Keratinocyte (primary cell): ENCODE measurements around the gene SRGAP2. TPM values are rescaled to one million over a fixed set of nuclear protein-coding genes. Genes with fewer than 3 reads are reported as not detected.
"Not testable (repeated sequence)": the region's sequence is repeated elsewhere in the genome, so short reads cannot be mapped to it uniquely, and the experiment has no call there.

Experiments used
- DNase-seq: peaks from one replicate; pipeline ENCODE4 v3.0.0-alpha.2; 2011; ENCODE audit warnings: low read depth, missing footprints, low spot score
- FAIRE-seq: peaks from 2 replicates; lab custom pipeline; 2011; peaks lifted over from hg19 to GRCh38; lab: Jason Lieb, UNC
- H2AFZ ChIP-seq: 2 replicates; pipeline ENCODE4 v1.6.0; 2012; ENCODE audit warnings: low read length, control low read depth, inconsistent platforms; ENCODE audit not compliant: control insufficient read depth
- H3K27ac ChIP-seq: 2 replicates; pipeline ENCODE4 v1.5.1; 2011; ENCODE audit warnings: low read length; ENCODE audit not compliant: control insufficient read depth, insufficient read depth
- H3K27me3 ChIP-seq: 3 replicates; pipeline ENCODE4 v1.6.0; 2011; ENCODE audit warnings: low read length; ENCODE audit not compliant: control insufficient read depth, insufficient read depth; ENCODE audit errors: extremely low read depth
- H3K36me3 ChIP-seq, 2 experiments: 2 replicates in 1 of 2; 3 replicates in 1 of 2; pipeline ENCODE4 v1.5.1; 2011; ENCODE audit warnings: low read length in 2 of 2, mild to moderate bottlenecking in 1 of 2; ENCODE audit not compliant: control insufficient read depth in 2 of 2, insufficient read depth in 2 of 2; ENCODE audit errors: extremely low read depth in 1 of 2
- H3K4me1 ChIP-seq: 3 replicates; pipeline ENCODE4 v1.5.1; 2011; ENCODE audit warnings: low read length; ENCODE audit not compliant: control insufficient read depth, insufficient read depth; ENCODE audit errors: extremely low read depth
- H3K4me2 ChIP-seq: 3 replicates; pipeline ENCODE4 v1.6.0; 2011; ENCODE audit warnings: low read depth, low read length; ENCODE audit not compliant: control insufficient read depth, insufficient read depth; ENCODE audit errors: extremely low read depth
- H3K4me3 ChIP-seq, 3 experiments: fragments of 200-600 bp in 1 of 3; sonication (generic) in 1 of 3; 2 replicates in 2 of 3; 3 replicates in 1 of 3; pipeline ENCODE4 v1.5.1; 2011 to 2016; ENCODE audit warnings: low read length in 3 of 3, mild to moderate bottlenecking in 3 of 3, control low read depth in 2 of 3, inconsistent platforms in 1 of 3, low read depth in 1 of 3, mixed read lengths in 1 of 3, mixed run types in 1 of 3, moderate library complexity in 1 of 3; ENCODE audit not compliant: control insufficient read depth in 2 of 3, insufficient read depth in 2 of 3; ENCODE audit errors: extremely low read depth in 1 of 3
- H3K79me2 ChIP-seq: 2 replicates; pipeline ENCODE4 v1.6.0; 2012; ENCODE audit warnings: low read length; ENCODE audit not compliant: control insufficient read depth, insufficient read depth
- H3K9ac ChIP-seq: 3 replicates; pipeline ENCODE4 v1.6.0; 2011; ENCODE audit warnings: low read length; ENCODE audit not compliant: control insufficient read depth, insufficient read depth; ENCODE audit errors: extremely low read depth
- H3K9me1 ChIP-seq: 3 replicates; pipeline ENCODE4 v1.6.0; 2011; ENCODE audit warnings: low read length; ENCODE audit not compliant: control insufficient read depth, insufficient read depth; ENCODE audit errors: extremely low read depth
- H3K9me3 ChIP-seq: 2 replicates; pipeline ENCODE4 v1.5.1; 2012; ENCODE audit warnings: low read depth, low read length; ENCODE audit not compliant: control insufficient read depth
- H4K20me1 ChIP-seq: 3 replicates; pipeline ENCODE4 v1.6.0; 2011; ENCODE audit warnings: low read length; ENCODE audit not compliant: control insufficient read depth, insufficient read depth; ENCODE audit errors: extremely low read depth
- dilution Hi-C: fragments of 300-500 bp; cut with MboI; formaldehyde crosslinking; loops from one replicate; pipeline ENCODE4 v1.7.0; 2020; ENCODE audit warnings: low sequenced_read_pairs; ENCODE audit not compliant: extremely low pct_ligation_motif_present
- polyA plus RNA-seq, 5 experiments: library from polyadenylated mRNA; depleted of rRNA in 3 of 5; stranded (reverse) in 3 of 5; stranded (forward) in 1 of 5; unstranded in 1 of 5; fragments of >200 nt; gene quantifications; 1 replicate in 1 of 5; 2 replicates in 3 of 5; 3 replicates in 1 of 5; pipeline versions ENCODE4 v1.2.1 to v1.2.3, GENCODE V29; 2011 to 2012; ENCODE audit warnings: missing spikeins in 2 of 5, low read depth in 1 of 5, low replicate concordance in 1 of 5

The SRGAP2 gene
- polyA plus RNA-seq, 1 donor (not counting 4 experiments of a cell fraction or from before 2014, with no cell fraction given) = 12.7 TPM

DNA sequence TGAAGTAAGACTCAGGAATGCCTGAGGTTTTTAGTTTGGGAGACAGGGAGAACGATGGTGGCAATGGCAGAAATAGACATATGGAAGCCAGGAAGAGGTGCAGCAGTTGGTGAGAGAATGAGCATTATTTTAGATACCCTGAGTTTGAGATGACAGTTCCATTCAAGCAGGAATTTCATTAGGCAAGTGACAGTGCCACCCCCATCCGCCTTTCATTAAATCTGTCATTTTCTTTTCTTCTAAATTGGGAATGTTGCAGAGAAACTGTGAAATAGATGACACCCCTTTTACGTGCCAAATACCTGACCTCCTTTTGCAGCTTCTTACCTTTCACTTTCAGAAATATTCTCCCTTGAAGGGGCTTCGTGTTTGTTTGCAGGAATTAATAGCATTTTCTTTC lies 22.0 kb downstream of the SRGAP2 start:
- H3K79me2 ChIP-seq, H4K20me1 ChIP-seq, H3K4me1 ChIP-seq, H3K4me2 ChIP-seq, H3K27me3 ChIP-seq, H3K27ac ChIP-seq, H3K36me3 ChIP-seq, FAIRE-seq, H3K9ac ChIP-seq, dilution Hi-C loops, H3K4me3 ChIP-seq, H2AFZ ChIP-seq, H3K9me1 ChIP-seq, H3K9me3 ChIP-seq, DNase-seq: not testable (repeated sequence)

DNA sequence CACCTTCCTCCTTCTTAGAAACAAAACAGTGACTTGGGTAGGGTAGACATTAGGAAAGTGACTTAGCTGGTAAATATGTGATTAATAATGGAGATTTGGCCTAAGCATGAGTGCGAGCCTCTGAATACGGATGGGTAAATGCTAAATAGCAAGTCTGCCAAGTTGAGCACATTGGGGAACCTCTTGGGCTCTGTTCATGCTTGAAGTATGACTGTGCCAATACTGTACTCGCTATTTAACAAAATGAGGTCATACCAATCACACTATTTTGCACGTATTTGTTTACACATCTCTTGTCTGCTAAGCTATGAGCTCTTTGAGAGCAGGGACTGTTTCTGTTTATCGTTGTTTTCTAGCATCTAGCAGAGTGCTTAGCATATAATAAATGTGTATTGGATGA lies 23.5 kb downstream of the SRGAP2 start:
- H3K9ac ChIP-seq, DNase-seq, FAIRE-seq, H3K4me3 ChIP-seq, H3K27ac ChIP-seq, H2AFZ ChIP-seq, H3K9me1 ChIP-seq, H3K4me2 ChIP-seq, H3K27me3 ChIP-seq, H4K20me1 ChIP-seq, H3K79me2 ChIP-seq, H3K4me1 ChIP-seq, dilution Hi-C loops, H3K36me3 ChIP-seq, H3K9me3 ChIP-seq: not testable (repeated sequence)

DNA sequence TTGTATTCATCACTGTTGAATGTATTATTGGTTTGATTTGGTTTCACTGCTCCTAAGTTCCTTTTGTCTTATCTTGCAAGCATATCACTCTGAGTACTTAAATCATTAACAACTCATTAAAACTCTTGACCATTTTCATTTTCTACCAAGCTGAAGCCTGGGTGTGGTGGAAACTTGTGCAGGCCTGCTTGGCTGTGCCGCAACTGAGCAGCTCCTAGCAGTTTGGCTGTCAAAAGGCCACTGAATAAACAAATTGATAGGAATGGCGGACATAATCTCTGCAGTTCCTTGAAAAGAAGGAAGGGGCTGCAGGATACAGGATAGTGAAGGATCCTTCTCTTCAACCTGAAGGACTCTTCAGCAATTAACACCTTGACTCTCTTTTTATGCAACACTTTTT lies 25.9 kb downstream of the SRGAP2 start:
- H2AFZ ChIP-seq, H3K27me3 ChIP-seq, H3K79me2 ChIP-seq, H3K4me3 ChIP-seq, H3K36me3 ChIP-seq, H4K20me1 ChIP-seq, H3K27ac ChIP-seq, H3K9me1 ChIP-seq, FAIRE-seq, H3K9ac ChIP-seq, H3K4me1 ChIP-seq, DNase-seq, H3K9me3 ChIP-seq, dilution Hi-C loops: not testable (repeated sequence)
- peak overlapping the region; percentile 10 for H3K4me2 ChIP-seq

DNA sequence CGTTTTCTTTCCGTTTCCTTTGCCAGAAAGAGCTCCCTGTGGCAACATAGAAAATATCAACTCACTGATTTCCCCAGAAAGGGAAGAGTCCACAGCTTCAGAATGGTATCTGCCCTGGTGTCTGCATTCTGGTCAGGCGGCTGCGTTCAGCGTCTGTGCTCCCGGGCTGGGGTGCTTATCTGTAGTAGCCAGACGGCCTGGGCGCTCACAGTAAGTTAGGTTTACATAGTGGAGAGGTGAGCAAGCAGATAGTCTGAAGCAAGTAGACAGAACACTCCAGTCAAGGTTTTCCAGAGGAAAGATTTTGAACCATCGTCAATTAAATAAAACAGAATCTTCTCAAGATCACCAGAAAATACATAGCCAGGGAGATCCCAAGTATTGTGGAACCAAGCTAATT lies 28.6 kb downstream of the SRGAP2 start:
- FAIRE-seq, DNase-seq, dilution Hi-C loops: not testable (repeated sequence)

DNA sequence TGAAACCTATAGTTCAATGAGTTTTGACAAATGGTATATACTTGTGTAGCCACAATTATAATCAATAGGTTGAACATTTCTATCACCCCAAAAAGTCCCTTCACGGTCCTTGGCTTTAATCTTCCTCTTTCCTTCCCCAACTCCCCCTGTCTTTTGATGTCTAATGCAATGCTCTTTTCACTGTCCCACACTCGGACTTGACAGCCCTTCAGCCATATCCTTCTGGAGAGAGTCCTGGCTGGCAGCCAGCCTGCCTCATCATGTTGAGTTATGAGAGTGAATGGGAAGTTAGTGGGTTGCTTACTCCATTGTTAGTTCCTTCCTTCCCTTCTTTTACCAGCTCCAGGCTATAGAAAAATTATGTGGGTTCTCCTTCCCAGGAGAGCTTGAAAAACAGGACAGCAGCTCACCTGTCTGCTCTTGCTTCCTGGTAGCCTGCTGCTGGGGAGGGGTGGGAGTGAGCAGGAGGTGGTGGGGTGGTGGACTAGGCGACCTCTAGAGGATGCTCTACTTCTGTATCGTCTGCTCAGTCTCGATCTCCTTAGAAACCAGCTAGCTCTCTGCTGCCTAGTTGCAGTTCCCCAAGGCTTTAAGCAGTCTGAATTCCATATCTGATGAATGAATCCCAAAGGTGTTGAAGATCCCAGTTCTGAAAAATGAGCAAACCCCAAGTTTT lies 29.8 kb downstream of the SRGAP2 start:
- H2AFZ ChIP-seq, H3K9ac ChIP-seq, H3K4me2 ChIP-seq, H3K9me1 ChIP-seq, H3K79me2 ChIP-seq, H3K36me3 ChIP-seq, H3K4me1 ChIP-seq, dilution Hi-C loops, H3K9me3 ChIP-seq, H3K4me3 ChIP-seq, H4K20me1 ChIP-seq, H3K27me3 ChIP-seq, FAIRE-seq, H3K27ac ChIP-seq, DNase-seq: not testable (repeated sequence)

More for the DNA sequence above, 28.6 kb downstream of the SRGAP2 start:
- not testable (repeated sequence) for H3K9me3 ChIP-seq, H3K79me2 ChIP-seq, H3K27me3 ChIP-seq, H3K4me1 ChIP-seq, H3K27ac ChIP-seq, H3K9ac ChIP-seq, H2AFZ ChIP-seq, H3K36me3 ChIP-seq, H3K9me1 ChIP-seq, H4K20me1 ChIP-seq, H3K4me3 ChIP-seq, H3K4me2 ChIP-seq
